NCI-H2107 treated with DMSO at 0.1 percent for 48 hours (cell line): Measurements from ENCODE around the gene FCRL4.

ENCODE experiments used
- DNase-seq: peaks from one replicate; lab custom pipeline; 2025; ENCODE audit not compliant: unreplicated experiment; lab: John Stamatoyannopoulos, UW

Gene FCRL4

GRCh38 chr1:157597959-157598667 lies at the start of gene FCRL4:
FCRL4 (minus strand) TSS chr1:157598085; CDS start chr1:157597944, 141 bp downstream.
- no peak for DNase-seq

- no peak for DNase-seq
Measured at GRCh38 chr1:157646144-157646543, 48.3 kb upstream of the FCRL4 start.

- DNase-seq, result no peak
Measured at GRCh38 chr1:157641177-157641576, 43.3 kb upstream of the FCRL4 start.

GRCh38 chr1:157639800-157640199 lies 41.9 kb upstream of the FCRL4 start:
- DNase-seq, result no peak

- no peak for DNase-seq
Measured at GRCh38 chr1:157628773-157629172, 30.9 kb upstream of the FCRL4 start.

GRCh38 chr1:157626099-157626498 lies 28.2 kb upstream of the FCRL4 start:
- DNase-seq, result no peak

- no peak for DNase-seq
Measured at GRCh38 chr1:157624471-157624870, 26.6 kb upstream of the FCRL4 start.

GRCh38 chr1:157622471-157622870 lies 24.6 kb upstream of the FCRL4 start:
- DNase-seq, result no peak

GRCh38 chr1:157618190-157618589 lies 20.3 kb upstream of the FCRL4 start:
- DNase-seq, result no peak

- no peak for DNase-seq
Measured at GRCh38 chr1:157600236-157600635, 2.4 kb upstream of the FCRL4 start.

- DNase-seq, result no peak
Measured at GRCh38 chr1:157596384-157596783, 1.5 kb downstream of the FCRL4 start.

- DNase-seq, result no peak
Measured at GRCh38 chr1:157595356-157595755, 2.5 kb downstream of the FCRL4 start.

- no peak for DNase-seq
Measured at GRCh38 chr1:157585984-157586383, 11.9 kb downstream of the FCRL4 start.

- no peak for DNase-seq
Measured at GRCh38 chr1:157584503-157584902, 13.4 kb downstream of the FCRL4 start.

GRCh38 chr1:157580828-157581210 lies 17.1 kb downstream of the FCRL4 start:
- DNase-seq, result no peak

GRCh38 chr1:157580179-157580827 lies 17.6 kb downstream of the FCRL4 start:
- DNase-seq, result peak; percentile 27

GRCh38 chr1:157577420-157577819 lies 20.5 kb downstream of the FCRL4 start:
- DNase-seq, result no peak

- no peak for DNase-seq
Measured at GRCh38 chr1:157575744-157576143, 22.1 kb downstream of the FCRL4 start.

GRCh38 chr1:157574836-157575235 lies 23.0 kb downstream of the FCRL4 start:
- DNase-seq, result no peak

- DNase-seq, result no peak
Measured at GRCh38 chr1:157566484-157567300, 31.2 kb downstream of the FCRL4 start.

GRCh38 chr1:157562515-157562914 lies 35.4 kb downstream of the FCRL4 start:
- no peak for DNase-seq

GRCh38 chr1:157558119-157558518 lies 39.8 kb downstream of the FCRL4 start:
- DNase-seq, result no peak
